ENCODE results near the gene NSUN4.
"Not testable (repeated sequence)": the region's sequence is repeated elsewhere in the genome, so short reads cannot be mapped to it uniquely, and the experiment has no call there.

Gene NSUN4

DNA sequence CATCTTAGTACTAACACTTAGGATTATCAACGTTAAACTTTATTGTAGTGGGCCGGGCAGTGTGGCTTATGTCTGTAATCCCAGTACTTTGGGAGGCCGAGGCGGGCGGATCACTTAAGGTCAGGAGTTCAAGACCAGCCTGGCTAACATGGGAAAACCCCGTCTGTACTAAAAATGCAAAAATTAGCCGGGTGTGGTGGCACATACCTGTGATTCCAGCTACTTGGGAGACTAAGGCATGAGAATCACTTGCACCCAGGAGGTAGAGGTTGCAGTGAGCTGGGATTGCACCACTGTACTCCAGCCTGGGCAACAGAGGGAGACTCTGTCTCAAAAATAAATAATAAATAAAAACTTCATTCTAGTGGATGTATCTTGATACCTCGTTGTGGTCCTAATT, 25.2 kb downstream of the NSUN4 start:
- DNase-seq (ENCODE audit: low read depth in 2 of 2), result not testable (repeated sequence)

DNA sequence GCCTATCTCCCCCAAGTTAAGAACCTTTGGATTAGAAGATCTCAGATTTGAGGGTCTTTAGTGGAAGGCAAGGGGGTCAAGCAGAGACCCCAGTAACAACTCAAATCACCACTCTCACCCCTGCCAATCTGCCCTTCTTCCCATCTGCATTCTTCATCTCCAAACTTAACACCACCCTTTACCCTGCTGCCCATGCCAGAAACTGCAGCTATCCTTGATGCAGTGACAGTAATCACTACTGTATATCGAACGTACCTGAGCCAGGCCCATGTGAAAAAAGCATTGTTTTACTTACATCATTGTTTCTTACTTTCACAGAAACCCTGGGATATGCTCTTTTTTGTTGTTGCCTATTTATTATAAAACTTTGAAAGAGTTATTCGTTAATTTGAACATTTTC, 26.5 kb downstream of the NSUN4 start:
- DNase-seq (ENCODE audit: low read depth in 2 of 2), result no peak

DNA sequence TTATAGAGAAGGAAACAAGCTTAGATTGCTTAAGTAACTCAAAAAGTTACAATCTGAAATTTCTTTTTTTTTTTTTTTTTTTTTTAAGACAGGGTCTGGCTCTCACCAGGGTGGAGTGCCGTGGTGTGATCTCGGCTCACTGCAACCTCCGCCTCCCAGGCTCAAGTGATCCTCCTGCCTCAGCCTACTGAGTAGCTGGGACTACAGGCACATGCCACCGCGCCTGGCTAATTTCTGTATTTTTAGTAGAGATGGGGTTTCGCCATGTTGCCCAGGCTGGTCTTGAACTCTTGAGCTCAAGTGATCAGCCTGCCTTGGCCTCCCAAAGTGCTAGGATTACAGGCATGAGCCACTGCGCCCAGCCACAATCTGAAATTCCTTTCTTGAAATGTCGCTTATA, 27.1 kb downstream of the NSUN4 start:
- DNase-seq (ENCODE audit: low read depth in 2 of 2), result not testable (repeated sequence)

DNA sequence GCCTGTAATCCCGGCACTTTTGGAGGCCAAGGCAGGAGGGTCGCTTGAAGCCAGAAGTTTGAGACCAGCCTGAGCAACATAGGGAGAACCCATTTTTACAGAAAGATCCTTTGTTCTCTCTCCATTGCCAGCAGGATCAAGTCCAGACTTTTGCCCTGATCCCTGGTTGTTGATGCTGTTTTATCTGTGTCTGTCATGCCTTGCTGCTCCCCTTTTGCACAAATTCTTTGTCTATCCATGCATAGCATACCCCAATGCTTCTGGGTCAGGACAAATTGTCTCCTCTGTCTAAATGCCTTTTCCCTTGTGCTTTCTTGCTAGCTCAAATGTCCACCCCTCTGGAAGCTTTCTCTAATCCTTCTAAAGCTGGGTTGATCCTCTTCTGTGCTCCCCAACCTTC, 28.2 kb downstream of the NSUN4 start:
- DNase-seq (ENCODE audit: low read depth in 2 of 2), result no peak

DNA sequence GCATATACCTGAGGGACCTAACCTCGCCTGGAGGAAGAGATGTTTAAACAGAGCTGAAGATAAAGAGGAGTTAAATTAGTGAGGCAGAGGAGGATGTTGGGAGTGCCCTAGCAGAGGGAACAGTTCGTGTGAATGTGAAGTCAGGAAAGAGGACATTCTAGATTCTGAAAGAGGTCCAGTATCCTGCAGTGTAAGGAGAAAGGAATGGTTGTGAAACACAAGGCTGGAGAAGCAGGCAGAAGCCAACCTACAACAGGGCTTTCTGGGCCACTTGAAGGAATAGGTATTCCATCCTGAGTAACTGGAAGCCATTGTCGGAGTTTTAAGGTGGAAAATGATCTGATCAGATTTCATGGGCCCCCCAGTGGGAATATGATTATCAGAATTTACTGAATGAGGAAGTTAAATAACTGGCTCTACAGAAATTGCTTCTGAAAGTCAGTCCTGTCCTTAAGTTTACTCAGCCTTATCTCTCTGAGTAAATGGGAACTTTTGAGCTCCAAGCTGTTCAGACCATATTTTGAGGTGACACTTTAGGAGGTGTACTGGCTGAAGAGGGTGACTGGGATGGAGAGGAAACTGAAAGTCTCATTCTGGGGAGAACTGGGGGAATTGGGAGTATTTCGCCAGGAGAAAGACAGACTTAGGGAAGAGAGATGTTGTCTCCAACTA, 29.1 kb downstream of the NSUN4 start:
- DNase-seq (ENCODE audit: low read depth in 2 of 2), result no peak

DNA sequence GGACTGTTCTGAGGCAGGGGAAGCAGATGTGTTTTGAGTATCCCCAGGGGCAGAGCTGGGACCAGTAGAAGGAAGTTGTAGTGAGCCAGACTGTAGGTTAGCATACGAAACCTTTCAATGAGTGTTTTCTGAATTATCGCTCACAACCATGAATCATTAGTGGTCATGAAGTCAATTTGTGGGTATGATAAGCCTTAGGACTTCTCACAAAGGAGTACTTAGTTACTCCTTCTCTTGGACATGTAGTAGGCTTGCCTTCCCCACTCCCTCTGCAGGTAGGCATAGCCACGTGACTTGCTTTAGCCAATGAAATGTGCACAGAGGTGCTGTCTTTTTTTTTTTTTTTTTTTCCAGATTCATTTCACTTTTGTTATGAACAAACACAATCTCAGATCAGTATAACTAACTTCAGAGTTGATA, 29.6 kb downstream of the NSUN4 start:
- no peak for DNase-seq (ENCODE audit: low read depth in 2 of 2)

DNA sequence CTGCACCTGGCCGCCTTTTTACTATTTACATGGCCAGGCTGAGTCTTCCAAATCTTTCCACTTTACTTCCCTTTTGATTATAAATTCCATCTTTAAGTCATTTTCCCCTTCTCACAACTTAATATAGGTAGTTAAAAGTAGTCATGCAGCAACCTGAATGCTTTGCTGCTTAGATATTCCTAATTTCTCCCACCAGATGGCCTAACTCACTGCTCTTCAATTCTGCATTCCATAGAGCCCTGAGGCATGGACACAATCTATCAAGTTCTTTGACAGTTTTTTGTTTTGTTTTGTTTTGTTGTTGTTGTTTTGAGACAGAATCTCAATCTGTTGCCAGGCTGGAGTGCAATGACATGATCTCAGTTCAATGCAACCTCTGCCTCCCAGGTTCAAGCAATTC, 31.8 kb downstream of the NSUN4 start:
- no peak for DNase-seq (ENCODE audit: low read depth in 2 of 2)

DNA sequence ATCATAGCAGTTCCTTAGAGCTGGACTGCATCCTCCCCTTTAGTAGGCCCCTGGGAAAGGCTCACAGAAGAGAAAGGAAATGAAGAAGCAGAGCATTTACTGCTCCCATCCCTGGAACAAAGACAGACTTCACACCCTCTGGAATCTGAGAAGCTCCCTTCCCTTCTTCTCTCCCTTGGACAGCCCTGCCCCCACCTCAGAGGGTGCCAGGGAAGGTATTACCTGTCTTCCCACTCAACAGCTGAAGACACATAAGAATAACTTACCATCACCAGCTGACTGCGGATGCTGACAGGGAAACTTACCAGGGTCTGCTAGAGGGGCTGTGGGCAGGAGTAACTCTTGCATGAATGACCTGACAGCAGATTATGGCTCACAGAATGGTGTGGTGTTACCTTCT, 39.4 kb downstream of the NSUN4 start:
- no peak for DNase-seq (ENCODE audit: low read depth in 2 of 2)

DNA sequence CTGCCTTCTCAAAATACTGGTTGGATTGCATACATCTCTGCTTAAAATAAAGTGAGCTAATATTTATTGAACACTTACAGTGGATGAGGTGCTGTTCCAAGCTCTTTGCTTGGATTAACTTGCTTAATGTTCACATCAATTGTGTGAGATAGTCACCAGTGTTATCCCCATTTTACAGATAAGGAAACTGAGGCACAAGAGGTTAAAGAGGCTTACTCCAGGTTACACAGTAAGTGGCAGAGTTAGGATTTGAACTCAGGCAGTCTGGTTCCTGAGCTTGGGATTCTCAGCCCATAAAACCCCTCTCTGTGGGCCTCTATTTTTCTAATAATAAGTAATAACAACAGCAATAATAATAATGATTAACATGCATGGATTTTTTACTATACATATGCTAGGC, 39.9 kb downstream of the NSUN4 start:
- no peak for DNase-seq (ENCODE audit: low read depth in 2 of 2)

DNA sequence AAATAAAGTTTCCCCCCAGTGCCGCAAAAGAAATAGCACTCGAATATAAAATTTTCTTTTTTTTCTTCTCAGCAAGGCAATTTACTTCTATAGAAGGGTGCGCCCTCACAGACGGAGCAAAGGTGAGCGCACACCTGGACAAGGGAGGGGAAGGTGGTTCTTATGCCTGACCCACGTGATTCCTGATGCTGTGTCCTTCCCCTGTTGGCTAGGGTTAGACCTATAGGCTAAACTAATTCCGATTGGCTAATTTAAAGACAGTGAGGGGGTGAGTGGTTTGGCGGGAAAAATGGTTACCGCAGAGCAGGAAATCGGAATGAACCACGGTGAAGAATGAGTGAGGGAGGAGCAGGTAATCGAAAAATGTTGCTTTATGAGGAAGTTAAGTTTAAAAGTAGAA, 52.9 kb downstream of the NSUN4 start:
- DNase-seq (ENCODE audit: low read depth in 2 of 2), result no peak

DNA sequence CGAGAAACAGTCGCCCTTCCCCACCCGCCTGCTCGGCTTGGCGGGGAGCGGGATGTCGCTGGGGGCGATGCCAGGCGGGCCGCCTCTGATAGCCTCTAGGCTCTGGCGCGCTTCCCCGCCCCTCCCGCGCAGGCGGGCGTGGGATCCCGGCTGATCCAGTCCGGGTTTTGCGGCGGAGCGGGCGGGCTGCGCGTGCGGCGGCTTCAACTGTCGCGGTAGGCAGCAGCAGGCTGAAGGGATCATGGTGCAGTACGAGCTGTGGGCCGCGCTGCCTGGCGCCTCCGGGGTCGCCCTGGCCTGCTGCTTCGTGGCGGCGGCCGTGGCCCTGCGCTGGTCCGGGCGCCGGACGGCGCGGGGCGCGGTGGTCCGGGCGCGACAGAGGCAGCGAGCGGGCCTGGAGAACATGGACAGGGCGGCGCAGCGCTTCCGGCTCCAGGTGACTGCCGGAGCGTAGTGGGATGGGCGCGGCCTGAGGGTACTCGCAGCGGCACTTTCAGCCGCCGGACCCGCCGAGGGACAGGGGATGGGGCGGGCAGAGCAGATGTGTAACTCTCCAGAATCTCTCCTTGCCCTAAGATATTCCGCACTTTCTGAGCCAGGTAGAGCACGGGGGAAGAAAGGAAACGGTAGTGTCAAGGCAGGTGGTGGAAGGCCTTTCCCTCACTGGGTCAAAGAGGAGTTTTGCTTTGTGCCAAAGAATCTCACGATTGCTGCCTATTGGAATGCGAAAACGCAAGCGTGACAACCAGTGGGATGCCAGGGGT, 53.7 kb downstream of the NSUN4 start, which contains the start of gene FAAH:
Gene FAAH (plus strand): TSS at position 210 of the 764 bp plus-strand sequence. CDS start 32 bp downstream, at position 242.
- DNase-seq (ENCODE audit: low read depth in 2 of 2), result no peak

DNA sequence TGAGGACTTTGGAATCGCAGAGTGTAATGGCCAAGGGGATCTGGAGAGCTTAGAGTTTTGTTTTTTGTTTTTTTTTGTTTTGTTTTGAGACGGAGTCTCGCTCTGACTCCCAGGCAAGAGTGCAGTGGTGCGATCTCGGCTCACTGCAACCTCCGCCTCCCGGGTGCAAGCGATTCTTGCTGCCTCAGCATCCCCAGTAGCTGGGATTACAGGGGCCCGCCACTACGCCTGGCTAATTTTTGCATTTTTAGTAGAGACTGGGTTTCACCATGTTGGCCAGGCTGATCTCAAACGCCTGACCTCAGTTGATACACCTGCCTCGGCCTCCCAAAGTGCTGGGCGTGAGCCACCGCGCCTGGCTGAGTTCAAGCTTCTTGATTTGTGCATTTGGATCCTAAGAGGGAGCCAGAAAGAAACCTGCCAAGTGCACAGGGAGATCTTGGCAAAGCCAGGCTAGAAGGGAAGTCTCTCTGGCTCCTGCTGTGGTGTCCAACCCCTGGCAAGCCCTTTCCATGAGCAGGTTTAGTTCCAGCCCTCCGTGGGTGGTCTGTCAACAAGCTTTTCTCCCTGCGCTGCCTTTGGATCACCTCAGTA, 54.4 kb downstream of the NSUN4 start:
- DNase-seq (ENCODE audit: low read depth in 2 of 2), result no peak

DNA sequence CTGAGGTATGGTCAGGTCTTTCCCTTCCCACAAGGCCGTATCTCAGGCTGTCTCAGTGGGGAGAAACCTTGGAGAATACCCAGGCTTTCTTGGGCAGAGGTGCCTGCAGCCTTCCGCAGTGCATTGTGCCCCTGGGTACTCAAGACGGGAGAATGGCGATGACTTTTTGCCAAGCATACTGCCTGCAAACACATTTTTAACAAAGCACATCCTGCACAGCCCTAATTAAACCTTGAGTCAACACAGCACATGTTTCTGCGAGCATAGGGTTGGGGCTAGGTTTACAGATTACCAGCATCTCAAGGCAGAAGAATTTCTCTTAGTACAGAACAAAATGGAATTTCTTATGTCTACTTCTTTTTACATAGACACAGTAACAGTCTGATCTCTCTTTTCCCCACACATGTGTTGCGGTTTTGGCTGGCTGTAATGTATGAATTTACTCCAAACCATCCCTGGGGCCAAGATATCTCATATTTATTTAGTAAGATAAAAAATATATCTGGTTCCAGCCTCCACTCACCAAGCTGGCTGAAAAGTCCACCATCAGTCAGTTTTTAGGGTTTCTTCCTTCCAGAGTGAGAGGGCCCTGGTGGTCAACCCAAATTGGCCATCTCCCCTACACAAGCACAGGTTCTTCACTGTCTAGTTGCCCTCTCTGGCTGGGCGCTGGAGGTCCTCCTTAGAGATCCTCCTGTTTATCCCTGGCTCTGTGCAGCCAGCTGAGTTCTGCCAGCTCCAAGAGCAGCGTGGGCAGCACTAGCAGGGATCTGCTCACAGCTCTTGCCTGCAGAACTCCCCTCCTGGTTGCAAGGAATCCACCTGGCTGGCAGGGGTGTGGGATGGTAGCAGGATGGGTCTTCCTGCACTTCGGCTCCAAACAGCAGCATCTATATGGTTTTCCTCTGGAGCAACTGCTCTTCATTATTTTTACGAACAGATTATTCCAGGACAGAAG, 56.1 kb downstream of the NSUN4 start:
- DNase-seq (ENCODE audit: low read depth in 2 of 2), result no peak

DNA sequence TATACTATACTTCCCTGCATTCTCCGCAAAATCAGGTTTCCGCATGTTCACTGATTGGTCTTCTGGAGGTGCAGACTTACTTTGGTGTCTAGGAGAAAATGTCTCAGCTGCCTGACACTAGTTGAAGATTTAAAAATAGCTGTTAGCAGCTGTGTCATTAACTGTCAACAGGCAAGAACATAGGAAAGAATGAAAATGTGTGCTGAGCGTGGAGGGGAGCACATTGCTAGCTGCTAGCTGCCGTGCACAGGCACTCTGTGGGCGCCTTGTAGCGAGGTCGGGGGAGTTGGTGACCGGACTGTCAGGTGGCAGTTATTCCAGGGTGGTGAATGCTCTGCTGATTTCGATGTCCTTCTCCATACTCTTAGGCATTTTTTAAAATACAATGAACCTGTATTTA, 58.7 kb downstream of the NSUN4 start:
- no peak for DNase-seq (ENCODE audit: low read depth in 2 of 2)

DNA sequence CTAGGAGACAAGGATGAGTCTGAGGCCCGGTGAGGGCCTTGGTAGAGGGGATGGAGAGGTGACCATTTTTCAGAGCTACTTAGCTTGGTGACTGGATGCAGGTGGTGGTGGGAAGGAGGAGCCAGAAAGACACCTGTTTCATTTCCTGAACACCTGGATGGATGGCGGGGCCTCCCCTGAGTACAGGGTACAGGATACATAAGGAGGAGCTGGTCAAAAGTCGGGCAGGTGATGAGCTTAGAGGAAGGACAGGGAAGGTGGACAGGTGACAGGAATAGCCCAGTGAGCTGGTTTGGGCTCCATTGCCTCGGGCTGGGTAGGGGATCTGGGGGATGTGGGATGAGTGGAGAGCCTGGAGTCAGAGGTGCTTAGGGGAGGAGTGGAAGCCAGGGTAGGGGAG, 59.8 kb downstream of the NSUN4 start:
- DNase-seq (ENCODE audit: low read depth in 2 of 2), result no peak

DNA sequence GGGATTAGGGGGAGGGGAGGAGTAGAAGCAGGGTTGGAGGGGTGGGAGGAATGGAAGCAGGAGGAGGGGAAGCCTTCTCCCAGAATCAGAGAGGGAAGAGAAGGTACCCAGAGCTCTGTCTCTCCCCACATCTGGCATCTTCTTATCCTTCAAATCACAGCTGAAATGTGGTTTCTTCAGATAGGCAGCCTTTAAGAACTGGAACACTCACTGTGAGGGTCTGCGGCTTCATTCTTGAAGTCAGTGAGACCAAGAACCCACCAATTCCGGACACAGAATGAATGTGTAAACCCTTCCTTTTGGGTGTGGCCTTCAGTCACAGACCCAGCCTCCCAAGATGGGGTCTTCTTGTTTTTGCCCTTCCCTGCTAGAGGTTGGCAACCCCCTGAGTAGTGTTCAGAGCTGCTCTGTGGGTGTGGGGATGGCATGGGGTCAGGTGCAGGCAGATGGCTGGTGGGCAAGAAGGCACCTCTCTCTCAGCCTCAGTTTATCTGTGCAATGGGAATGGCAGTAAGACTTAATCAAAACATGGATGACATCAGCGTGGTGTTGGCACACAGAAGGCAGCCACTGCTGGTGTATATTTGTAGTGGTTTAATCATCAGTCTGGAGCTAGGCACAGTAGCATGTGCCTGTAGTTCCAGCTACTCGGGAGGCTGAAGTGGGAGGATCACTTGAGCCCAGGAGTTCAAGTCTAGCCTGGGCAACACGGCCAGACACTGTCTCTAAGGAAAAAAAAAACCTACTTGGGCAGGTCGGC, 60.7 kb downstream of the NSUN4 start:
- DNase-seq (ENCODE audit: low read depth in 2 of 2), result no peak

DNA sequence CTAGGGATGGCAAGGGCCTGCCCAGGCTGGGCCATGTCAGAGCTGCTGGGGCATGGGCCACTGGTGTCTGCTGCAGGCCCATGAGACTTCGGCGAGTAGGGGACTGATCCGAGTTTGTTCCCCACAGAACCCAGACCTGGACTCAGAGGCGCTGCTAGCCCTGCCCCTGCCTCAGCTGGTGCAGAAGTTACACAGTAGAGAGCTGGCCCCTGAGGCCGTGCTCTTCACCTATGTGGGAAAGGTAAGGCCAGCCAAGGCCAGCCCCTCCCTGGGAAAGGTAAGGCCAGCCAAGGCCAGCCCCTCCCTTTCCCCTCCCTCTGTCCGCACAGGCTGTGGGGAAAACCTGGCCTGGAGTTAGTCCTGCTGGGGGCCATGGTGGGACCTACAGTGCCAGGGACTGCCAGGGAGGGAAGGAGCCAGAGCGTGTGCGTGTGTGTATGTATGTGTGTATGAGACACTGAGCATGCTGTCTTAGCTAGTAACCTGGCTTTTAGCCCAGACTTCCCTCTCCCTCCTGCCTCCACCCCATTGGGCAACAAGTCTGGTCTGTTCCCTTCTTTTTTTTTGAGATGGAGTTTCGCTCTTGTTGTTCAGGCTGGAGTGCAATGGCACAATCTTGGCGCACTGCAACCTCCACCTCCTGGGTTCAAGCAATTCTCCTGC, 61.5 kb downstream of the NSUN4 start:
- DNase-seq (ENCODE audit: low read depth in 2 of 2), result no peak

DNA sequence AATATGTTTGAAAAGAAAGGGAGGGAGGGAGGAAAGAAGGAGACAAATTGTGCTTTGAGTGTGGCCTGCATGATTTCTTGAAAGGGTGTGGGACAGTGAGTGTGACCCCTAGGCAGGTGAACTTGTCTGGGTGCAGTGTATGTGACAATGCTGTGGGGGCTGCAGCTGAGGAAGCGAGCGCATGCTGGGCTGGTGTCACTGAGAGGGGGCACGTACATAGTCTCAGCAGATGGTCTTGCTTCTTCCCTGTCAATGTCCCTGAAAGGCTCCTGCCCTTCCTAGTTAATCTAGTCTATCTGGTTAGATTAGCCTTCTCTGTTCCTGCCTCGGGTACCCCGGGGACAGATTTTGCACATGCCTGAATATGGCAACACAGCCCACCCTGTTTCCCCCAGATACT, 63.3 kb downstream of the NSUN4 start:
- DNase-seq (ENCODE audit: low read depth in 2 of 2), result no peak

DNA sequence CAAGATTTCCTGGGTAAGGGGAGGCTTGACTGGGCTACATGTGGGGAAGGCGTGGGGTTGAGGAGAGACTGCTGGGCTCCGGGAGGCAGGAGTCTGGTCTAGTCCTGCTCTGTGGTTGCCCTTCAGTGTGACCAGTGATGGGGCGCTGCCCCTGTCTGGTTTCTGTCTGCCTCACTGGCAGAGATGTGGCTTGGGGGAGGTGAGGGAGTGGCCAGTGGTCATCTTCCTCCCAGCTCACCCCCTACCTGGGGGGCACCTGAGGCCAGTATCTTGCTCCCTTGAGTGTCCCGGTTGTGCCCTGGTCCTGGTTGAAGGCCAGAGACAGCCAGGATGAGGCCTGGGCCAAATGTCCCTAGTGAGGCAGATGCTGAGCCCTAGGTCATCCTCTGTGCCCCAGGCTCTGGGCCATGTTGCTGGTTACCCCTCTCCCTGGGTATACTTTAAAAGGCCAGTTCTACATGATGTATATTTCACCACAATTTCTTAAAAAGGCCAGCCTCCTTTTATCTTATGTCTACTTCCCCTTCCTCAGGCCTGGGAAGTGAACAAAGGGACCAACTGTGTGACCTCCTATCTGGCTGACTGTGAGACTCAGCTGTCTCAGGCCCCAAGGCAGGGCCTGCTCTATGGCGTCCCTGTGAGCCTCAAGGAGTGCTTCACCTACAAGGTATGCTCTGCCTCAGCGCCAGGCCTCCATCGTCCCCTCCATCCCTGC, 64.0 kb downstream of the NSUN4 start:
- DNase-seq (ENCODE audit: low read depth in 2 of 2), result no peak

DNA sequence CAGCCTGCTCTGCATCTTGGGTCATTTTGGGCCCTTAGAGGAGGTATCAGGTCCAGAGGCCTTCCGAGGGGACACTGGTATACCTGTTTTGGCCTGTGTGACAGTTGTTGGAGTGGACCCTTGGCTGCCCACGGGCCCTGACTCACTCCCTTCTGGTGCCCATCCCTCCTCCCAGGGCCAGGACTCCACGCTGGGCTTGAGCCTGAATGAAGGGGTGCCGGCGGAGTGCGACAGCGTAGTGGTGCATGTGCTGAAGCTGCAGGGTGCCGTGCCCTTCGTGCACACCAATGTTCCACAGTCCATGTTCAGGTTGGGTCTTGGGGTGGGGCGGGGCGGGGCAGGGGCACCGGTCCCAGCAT, 64.6 kb downstream of the NSUN4 start:
- no peak for DNase-seq (ENCODE audit: low read depth in 2 of 2)
